DMS53 (cell line): ENCODE data around the gene IL17RC.

ENCODE experiments used
- DNase-seq: peaks from one replicate; lab custom pipeline; 2025; lab: John Stamatoyannopoulos, UW

Gene IL17RC

DNA sequence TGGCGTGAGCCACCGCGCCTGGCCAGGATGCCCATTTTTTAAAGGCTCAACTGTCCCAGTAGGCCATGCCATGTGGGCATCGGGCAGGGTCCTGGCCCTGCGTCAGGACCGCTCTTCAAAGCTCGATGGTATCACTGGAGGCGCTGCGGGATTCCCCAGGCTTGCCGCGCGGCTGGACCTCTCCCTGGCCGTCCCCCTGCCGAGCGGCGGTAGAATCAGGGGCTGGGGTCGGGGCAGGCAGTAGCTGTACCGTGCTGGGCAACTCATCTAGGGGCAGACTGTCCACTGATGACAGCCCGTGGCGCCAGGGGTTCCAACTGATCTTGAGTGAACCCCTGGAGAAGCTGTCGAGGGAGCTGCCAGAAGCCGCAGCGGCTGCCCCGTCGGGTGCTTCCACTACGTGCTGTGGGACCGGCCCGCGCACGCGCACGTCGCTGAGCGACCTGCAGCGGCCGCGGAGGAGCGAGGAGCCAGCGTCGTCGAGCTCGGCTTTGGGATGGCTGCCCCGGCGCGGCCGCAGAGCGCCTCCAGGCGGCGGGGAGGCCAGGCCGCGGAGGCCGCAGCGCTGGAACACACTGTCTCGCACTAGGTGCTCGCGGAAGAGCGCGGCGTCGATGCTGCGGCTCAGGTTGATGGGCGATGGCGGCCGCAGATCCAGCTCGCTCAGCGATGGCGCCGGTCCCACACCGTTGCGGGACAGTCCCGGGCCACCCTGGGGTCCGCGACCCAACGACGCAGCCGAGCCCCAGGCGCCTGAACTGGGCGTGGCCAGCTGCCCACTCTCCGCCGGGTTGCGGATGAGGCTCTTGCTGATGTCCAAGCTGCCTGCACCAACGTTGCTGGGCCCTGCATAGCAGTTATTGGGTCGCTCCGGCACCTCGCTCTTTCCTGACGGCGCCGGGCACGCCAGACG is 29.5 kb downstream of the IL17RC start:
- peak; percentile 90 for DNase-seq

DNA sequence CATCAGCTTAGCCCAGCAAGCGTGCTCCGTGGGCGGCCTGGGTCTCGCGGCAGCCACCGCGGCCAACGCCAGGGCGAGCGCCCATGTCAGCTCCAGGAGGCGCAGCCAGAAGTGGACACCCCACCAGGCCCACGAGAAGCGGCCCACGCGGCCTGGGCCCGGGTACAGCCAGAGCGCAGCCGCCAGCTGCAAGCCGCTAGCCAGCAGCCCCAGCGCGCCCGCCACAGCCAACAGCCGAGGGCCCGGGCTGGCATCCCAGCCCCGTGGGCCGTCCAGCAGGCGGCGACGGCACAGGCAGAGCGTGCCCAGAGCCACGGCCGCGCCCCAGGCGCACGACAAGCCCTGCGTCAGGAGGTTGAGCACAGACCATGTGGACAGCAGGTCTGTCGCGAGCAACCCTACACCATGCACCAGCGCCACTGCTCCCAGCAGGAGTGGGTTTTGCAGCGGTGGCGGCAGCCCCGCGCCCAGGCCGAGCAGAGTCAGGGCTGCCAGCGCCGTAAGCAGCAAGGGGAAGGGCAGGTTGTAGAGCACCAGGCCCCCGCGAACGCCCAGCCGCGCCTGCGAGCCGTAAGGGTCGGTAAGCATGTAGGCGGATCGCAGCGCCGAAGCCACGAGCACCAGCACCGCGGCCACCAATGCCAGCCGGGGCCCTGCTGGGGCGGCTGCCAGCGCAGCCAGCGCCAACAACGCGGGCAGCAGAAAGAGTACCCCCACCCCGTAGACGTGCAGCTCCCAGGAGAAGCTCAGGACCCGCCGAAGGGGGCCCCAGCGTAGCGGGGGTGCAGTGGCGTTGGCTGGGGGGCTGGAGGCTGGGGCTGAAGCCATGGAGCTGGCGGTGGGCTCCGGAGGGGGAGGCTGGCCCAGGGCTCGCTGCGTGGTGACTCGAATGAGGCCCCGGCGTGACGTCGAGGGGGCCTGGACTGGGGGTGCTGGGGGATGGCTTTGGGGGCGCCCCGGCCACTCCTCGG is 30.4 kb downstream of the IL17RC start:
- peak; percentile 75 for DNase-seq

GRCh38 chr3:9948586-9948985 is 31.7 kb downstream of the IL17RC start:
- no peak for DNase-seq

DNA sequence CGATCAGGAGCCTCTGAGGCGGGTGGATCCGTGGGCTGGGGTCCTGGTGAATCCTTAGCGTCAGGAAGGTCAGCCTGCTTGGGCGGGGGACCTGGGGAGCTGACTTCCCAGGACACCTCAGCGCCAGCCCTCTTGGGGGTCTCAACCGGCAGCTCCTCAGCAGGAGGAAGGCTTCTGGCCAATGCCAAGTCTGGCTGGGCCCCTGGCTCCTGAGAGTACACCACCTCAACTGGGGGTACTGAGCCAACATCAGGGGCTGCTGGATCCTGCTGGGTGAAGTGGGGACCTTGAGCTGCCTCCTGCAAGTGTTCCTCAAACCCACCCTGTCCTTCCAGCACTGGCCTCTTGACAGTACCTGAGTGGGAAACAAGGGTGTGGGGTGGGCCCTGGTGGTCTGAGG is 32.2 kb downstream of the IL17RC start:
- DNase-seq: no peak

DNA sequence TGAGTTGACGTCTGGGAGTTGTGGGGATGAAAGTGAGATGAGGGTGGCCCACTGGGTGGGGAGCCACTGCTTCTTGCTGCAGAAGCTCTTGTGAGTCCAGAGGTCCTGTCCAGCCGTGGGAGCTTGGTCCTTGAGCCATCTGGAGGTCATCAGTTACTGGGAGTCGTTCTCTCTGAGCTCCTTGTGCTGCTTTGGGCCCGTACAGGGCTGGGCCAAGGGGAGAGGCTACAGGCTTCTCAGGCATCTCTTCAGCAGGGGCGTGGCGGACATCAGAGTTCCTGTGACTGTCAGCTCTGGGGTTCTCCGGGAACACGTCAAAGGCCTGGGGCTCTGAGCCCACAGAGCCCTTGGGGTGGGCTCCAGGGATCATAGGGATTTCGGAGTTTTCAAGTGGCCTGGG is 32.7 kb downstream of the IL17RC start:
- no peak for DNase-seq

DNA sequence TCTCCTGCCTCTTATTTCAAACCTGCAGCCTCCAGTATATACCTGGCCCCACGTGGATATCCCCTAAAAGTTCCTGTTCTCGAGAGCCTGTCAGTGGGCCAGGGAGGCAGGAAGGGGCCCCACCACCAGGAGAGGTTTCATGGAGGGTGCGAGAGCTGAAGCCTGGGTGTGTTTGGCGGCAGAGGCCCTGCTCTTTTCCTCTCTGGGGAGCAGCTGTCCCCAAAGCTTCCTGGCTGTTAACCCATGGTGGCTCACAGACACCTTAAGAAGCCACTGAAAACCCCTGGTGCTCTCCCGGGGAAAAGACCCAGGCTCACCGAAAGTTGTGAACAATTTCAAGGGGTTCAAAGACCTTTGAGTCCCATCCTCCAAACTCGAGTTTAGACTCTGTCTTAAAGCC is 34.2 kb downstream of the IL17RC start:
- DNase-seq: no peak

DNA sequence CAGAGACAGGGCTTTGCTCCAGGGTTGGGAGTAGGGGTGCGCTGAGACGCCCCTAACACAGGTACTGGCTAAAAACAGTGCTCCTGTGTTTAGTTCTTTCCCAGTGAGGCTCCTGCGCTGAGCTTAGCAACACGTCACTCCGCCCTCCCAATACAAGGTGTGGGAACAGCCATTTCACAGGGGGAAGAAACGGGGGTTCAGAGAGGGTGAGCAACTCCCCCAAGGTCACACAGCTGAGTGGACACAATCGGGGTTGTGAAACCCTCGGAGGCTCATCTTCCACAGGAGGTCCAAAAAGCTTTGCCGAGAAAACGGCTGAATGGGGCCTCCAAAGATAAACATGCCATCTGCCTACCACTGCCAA is 34.7 kb downstream of the IL17RC start:
- DNase-seq: no peak

DNA sequence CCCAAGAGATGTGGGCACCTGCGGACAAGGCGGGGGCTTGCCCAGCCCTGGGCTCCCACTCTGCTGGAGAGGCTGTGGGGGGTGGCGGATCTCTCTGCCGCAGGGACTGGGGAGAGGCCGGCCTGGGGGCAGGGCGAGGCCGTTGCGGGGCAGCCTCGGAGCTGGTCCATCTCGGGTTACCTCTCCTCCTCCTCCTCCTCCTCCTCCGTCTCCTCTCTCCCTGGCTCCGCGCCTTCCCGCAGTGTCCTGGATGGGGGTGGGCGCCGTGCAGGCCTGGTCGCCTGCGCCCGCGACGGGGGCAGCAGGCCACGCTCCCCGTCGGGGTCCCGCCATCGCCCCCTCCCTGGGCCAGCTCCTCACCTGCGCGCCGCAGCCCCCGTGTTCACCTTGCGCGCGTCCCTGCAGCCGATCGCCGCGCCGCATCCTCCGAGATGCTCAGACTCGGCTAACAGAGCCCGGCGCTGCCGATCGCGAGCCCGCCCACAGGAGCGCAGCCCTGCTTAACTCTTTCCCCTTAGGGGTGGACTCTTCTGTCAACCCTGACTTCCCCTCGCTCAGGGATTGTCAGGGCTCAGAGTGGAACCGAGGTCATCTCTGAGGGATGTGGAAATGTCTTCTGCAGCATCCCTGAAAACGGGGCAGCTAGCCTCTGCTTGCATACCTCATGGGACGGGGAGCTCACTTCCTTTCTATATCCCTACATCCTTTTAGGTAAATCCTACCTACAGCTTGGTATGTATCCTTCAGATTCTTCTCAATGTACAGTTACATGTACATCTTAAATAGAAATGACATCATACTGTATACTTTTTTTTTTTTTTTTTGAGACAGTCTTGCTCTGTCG is 35.3 kb downstream of the IL17RC start, which contains the start of gene PRRT3:
TSS of gene PRRT3 (minus strand) at position 447 of the 844 bp plus-strand sequence. CDS start 2,293 bp downstream, outside the sequence.
- peak; percentile 55 for DNase-seq

DNA sequence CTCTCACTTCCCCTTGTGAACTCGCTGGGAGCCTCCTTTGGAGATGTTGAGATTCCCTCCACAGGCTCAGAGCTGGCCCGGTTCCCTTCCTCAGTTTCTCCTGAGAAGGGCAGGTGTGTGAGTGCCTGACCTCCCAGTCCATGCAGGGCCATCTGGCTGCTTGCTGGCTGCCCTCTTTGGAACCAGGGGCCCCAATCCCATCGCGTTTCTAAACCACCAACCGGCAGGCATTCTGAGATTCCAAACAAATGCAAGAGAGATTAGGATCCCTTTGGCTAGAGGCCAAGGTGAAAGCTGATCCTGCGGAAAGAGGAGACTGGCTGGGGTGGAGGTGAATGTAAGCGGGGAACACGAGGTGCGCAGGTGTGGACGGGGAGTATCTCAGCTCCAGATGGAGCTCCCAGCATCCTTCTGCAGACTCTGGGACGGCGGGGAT is 38.2 kb downstream of the IL17RC start:
- DNase-seq: peak; percentile 51

- DNase-seq: peak; percentile 3
Observed at GRCh38 chr3:9955611-9956352, 38.9 kb downstream of the IL17RC start.

DNA sequence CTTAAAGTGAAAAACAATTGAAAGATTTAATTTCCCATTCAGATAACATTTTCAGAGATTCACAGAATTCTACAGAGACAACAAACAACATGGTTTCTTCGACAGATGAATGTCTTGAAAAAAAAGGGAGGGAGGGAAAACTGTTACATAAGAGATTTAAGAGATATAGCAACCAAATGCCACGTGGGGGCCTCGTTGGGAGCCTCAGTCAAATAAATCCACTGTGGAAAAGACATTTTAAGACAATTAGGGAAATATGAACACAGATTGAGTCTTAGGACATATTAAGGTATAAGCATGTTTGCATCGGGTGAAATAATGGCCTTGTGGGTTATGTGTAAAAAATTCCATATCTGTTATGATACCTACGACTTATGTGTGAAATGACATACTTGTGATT is 40.3 kb downstream of the IL17RC start:
- DNase-seq: no peak

- no peak for DNase-seq
Observed at GRCh38 chr3:9965200-9965875, 48.4 kb downstream of the IL17RC start.

DNA sequence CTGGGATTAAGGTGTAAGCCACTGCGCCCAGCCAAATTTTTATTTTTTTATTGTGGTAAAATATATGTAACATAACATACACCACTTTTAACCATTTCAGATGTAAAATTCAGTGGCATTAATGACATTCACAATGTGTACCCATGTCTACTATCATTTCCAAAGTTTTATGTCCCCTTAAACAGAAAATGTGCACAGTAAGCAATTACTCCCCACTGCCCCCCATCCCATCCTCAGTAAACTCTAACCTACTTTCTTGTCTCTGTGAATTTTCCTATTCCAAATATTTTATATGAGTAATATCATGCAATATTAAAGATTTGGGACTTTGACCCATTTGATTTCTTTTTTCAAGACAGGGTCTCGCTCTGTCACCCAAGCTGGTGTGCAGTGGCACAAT is 49.9 kb downstream of the IL17RC start:
- no peak for DNase-seq

GRCh38 chr3:9969632-9970019 is 52.7 kb downstream of the IL17RC start:
- no peak for DNase-seq

DNA sequence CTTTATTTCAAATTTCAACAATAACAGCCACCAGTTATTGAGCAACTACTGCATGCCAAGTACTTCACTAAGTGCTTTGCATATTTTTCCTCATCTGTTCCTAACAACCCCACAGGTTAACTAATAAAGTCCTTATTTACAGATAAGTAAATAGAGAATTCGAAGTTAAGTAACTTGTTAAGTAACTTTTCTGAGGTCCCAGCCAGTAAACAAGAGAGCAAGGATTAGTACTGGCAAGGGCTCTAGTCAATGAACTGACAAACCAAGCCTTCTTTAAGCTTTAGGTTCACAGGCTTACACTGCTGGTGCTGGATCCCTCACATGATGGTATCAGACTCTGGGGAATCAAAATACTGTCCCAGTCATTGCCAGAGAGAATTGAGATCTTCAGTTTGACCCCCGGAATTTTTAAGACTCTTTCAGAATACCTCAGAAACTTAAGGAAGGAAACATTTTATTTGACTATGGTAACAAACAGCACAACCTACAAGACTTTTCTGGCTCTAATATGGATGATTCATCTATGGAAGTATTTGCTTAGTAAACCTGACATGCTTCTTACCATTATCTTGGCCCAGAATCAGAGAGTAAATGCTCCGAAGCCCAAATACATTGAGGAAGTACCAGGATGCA is 53.2 kb downstream of the IL17RC start:
- DNase-seq: no peak

DNA sequence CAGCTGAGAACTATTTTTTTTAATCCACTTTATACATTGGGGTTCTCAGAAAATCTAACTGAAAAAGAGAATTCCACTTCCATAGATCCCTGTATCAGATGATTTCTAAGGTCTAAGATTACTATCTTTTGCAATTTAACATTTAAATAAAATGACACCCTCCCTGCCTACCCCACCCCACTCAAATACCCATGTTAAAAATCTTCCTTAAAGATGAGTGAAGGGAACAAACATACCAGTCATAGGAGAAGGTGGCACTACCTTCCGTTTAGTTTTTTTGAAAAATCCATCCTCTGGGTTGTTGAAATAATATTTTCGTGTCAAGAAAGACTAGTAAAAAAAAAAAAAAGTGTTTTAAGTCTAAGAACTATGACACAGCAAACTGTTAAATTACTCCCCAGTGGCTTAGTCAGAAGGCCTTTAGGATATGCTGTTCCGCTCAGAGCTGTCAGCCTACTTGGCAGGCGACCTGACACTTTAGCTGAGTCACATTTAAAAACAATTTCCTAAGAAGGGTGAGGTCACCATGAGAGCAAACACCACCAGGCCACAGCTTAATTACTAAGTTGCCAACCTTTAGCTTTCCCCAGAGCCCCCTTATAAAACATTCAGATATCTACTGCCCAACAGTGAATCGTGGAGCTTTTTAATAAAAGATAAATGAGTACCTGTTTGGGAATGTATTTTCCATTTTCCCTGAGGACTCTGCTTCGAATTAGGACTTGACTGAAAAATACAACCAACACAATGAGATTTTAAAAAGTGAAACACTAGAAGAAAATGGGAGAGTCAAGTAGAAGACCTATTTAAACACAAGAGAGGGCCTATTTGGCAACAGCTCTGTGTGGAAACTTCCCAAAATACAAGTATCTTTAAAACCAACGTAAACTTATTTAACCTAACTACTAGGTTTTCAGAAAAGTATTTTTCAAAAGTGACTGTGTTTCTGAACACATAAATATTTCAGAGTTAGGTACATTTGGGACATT is 60.1 kb downstream of the IL17RC start:
- DNase-seq: peak; percentile 74

- no peak for DNase-seq
Observed at GRCh38 chr3:9978710-9979305, 61.9 kb downstream of the IL17RC start.

DNA sequence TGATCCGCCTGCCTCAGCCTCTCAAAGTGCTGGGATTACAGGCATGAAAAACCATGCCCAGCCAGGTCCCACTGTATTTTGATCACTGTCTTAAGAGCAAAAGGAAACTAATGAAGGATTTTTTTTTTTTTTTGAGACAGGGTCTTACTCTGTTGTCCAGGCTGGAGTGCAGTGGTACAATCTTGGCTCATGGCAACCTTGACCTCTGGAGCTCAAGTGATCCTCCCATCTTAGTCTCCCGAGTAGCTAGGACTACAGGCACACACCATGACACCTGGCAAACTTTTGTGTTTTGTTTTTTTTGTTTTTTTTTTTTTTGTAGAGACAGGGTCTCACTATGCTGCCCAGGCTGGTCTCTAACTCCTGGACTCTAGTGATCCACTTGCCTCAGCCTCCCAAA is 63.4 kb downstream of the IL17RC start:
- no peak for DNase-seq
